ENCODE measurements around the gene SH2D4B. TPM values are rescaled to one million over a fixed set of nuclear protein-coding genes. Genes with fewer than 3 reads are reported as not detected.

SH2D4B gene
- total RNA-seq, 3 donors from 2014 or later, result 0.15 to 0.16 TPM; not detected in 1

DNA sequence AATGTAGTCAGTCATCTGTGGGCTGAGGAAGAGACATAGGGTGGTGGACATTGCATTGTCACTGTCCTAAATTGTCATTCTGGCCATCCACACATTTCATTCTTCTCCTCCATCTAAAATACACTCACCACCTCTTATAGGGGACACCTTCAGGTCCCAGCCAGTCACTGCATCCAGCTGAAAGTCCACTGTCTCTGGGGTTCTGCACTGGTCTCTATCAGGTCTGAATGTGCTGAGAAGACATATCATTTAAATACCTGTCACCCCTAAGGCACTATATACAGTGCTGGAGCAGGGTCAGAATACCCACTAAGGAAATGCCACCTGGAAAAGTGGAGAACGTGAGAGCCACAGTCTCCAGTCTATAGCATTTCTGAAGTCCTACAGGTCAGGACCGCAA is 29.6 kb downstream of the SH2D4B start:
- no peak overlapping the region for H3K27ac ChIP-seq
- intact Hi-C loops (cut with DNase I; ENCODE audit: low total_unique reads), result no loop called here
- DNase-seq (ENCODE audit: low spot score in 2 of 2), result no peak
- TF ChIP-seq POLR2A (IDR thresholded peaks at IDR 0.05) (no peak), POLR2AphosphoS5 (IDR thresholded peaks at IDR 0.05) (no peak)
- TF ChIP-seq, protein P1, sequence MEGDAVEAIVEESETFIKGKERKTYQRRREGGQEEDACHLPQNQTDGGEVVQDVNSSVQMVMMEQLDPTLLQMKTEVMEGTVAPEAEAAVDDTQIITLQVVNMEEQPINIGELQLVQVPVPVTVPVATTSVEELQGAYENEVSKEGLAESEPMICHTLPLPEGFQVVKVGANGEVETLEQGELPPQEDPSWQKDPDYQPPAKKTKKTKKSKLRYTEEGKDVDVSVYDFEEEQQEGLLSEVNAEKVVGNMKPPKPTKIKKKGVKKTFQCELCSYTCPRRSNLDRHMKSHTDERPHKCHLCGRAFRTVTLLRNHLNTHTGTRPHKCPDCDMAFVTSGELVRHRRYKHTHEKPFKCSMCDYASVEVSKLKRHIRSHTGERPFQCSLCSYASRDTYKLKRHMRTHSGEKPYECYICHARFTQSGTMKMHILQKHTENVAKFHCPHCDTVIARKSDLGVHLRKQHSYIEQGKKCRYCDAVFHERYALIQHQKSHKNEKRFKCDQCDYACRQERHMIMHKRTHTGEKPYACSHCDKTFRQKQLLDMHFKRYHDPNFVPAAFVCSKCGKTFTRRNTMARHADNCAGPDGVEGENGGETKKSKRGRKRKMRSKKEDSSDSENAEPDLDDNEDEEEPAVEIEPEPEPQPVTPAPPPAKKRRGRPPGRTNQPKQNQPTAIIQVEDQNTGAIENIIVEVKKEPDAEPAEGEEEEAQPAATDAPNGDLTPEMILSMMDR (IDR thresholded peaks at IDR 0.05), result no peak
- H3K4me1 ChIP-seq, result no peaks in the 10 kb centered on the region
- H3K36me3 ChIP-seq, result no peaks in the 10 kb centered on the region
- no peaks in the 10 kb centered on the region for H3K9me3 ChIP-seq
- H3K4me3 ChIP-seq, result no peak overlapping the region
- H3K27me3 ChIP-seq, result no peaks in the 10 kb centered on the region

DNA sequence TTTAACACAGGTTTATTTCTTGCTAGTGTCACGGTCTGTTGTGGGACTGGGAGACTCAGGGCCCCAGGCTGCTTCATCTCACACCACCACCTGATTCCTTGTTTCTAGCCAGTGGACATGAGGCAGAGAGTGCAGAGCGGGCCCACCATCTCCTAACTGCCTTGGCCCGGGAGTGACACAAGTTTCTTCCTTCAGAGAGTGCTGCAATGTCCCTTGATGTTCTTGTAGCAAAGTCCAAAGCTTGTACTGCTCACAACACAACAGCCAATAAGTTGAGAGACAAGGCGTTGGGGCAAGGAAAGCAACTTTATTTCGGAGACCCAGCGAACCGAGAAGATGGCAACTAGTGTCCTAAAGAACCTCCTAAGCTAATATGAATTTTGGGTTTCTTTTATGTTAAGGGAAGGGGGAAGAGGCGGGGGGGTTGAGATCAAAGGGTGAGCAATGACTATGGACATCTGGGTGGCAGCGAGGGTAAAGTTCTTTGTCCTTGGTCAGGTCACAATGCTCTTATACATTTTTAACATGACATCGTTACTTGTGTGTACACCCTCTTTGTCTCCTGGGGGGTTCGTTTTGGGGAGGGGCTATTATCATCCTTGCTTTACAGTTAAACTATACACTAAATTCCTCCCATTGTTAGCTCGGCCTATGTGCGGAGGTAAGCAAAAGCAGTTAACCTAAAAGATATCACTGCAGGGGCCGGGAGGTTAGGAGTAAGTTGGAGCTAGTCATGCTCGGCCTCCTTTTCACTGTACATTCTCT is 31.6 kb downstream of the SH2D4B start:
- Histone ChIP-seq H3K27ac (no peak overlapping the region), H3K36me3 (no peaks in the 10 kb centered on the region), H3K4me3 (no peak overlapping the region), H3K4me1 (no peaks in the 10 kb centered on the region), H3K9me3 (no peaks in the 10 kb centered on the region), H3K27me3 (no peaks in the 10 kb centered on the region)
- TF ChIP-seq POLR2A (IDR thresholded peaks at IDR 0.05), result no peak
- TF ChIP-seq, protein P1 (IDR thresholded peaks at IDR 0.05), result no peak
- no peak for TF ChIP-seq POLR2AphosphoS5 (IDR thresholded peaks at IDR 0.05)
- no peak for DNase-seq (ENCODE audit: low spot score in 2 of 2)
- intact Hi-C loops (cut with DNase I; ENCODE audit: low total_unique reads), result no loop called here

DNA sequence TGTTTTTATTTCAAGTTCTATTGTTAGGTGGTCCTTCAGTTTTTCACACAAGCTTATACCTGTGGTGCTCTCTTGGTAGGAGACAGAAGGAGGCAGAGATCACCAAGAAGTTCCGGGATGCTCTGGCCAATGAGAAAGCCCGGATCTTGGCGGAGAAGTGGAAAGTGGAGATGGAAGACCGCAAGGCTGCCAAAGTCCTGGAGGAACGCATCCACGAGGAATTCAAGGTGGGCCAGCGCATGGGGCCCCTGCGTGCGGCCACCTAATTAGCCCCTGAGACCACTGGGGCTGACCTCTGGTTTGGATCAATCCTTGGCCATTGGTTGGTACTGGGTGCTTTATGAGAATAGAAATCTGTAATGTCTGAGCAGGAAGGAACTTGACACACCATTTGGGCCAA is 33.6 kb downstream of the SH2D4B start:
- intact Hi-C loops (cut with DNase I; ENCODE audit: low total_unique reads), result no loop called here
- H3K9me3 ChIP-seq, result no peaks in the 10 kb centered on the region
- TF ChIP-seq POLR2AphosphoS5 (IDR thresholded peaks at IDR 0.05), result no peak
- TF ChIP-seq POLR2A (IDR thresholded peaks at IDR 0.05), result no peak
- H3K4me3 ChIP-seq, result no peak overlapping the region
- DNase-seq (ENCODE audit: low spot score in 2 of 2), result no peak
- no peaks in the 10 kb centered on the region for H3K36me3 ChIP-seq
- H3K27ac ChIP-seq, result no peak overlapping the region
- no peaks in the 10 kb centered on the region for H3K4me1 ChIP-seq
- no peaks in the 10 kb centered on the region for H3K27me3 ChIP-seq

DNA sequence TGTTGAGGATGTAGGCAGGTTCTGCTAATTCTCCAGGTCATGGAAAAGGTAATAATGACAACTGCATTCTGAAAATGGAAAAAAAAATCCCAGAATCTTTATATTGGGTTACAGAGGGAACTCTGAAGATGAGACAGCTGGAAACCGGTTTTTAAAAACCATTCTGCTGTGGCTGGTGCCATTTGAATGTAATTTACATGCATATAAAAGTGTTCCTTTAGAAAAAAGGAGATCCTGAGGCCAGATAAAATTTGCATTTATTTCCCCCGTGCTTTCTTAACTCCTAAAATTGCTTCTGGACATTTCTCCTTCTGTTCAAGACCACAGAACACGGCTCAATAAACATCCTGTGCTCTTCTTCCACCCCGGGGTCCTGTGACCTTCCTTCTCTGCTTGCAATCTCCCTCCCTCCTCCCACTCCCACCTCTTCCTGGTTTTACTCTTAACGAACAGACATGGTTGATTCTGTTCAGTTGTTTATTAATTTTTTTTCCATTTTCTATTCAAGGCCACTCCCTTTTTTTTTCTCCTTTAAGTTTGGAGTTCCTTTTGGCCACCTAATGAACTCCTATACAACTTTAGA is 41.6 kb downstream of the SH2D4B start:
- H3K4me3 ChIP-seq, result no peak overlapping the region
- DNase-seq (ENCODE audit: low spot score in 2 of 2), result no peak
- H3K4me1 ChIP-seq, result no peaks in the 10 kb centered on the region
- H3K27ac ChIP-seq, result no peak overlapping the region
- H3K27me3 ChIP-seq, result no peaks in the 10 kb centered on the region
- intact Hi-C loops (cut with DNase I; ENCODE audit: low total_unique reads), result no loop called here
- no peaks in the 10 kb centered on the region for H3K36me3 ChIP-seq
- no peaks in the 10 kb centered on the region for H3K9me3 ChIP-seq
- TF ChIP-seq POLR2A (IDR thresholded peaks at IDR 0.05) (no peak), POLR2AphosphoS5 (IDR thresholded peaks at IDR 0.05) (no peak)
- TF ChIP-seq, protein P1 (IDR thresholded peaks at IDR 0.05), result no peak

DNA sequence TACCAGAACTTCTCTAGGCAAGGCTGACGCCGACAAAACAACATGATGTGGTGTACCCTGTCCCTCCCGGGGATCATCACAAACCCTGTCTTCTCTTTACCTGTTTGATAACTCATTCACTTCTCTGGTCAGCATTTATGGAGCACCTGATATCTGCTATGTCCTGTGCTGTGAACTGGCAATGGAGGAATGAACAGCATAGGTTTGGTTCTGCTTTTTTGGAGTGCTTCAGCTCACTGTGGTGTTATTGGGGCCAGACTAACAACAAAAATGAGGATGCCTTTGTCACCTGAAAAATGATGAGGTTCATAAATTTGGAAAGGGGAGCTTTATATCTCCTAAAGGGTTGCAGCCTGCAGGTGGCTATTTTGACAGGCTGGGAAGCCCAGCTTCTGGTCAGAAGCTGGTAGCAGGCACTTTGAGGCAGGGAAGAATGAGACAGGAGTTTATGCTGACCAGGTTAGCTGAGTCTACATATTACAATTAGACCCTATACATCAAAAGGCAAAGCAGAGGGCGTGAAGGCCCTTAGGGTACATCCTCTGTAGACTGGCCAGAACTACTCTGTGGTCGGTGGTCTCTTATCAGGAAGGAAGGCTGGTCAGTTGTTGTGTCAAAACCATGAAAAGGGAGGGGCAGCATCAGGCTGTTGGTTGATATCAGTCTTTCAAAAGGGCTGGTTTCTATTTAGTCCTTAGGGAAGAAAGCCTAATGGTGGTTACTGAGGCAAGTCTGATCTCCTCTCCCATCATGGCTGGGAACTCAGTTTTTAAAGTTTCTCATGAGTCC is 42.3 kb downstream of the SH2D4B start:
- intact Hi-C loops (cut with DNase I; ENCODE audit: low total_unique reads), result no loop called here

More for the DNA sequence above, 42.3 kb downstream of the SH2D4B start:
- Histone ChIP-seq H3K9me3 (no peaks in the 10 kb centered on the region), H3K4me1 (no peaks in the 10 kb centered on the region), H3K36me3 (no peaks in the 10 kb centered on the region), H3K27me3 (no peaks in the 10 kb centered on the region), H3K27ac (no peak overlapping the region), H3K4me3 (no peak overlapping the region)
- TF ChIP-seq, protein P1 (IDR thresholded peaks at IDR 0.05), result no peak
- TF ChIP-seq POLR2AphosphoS5 (IDR thresholded peaks at IDR 0.05) (no peak), POLR2A (IDR thresholded peaks at IDR 0.05) (no peak)
- DNase-seq (ENCODE audit: low spot score in 2 of 2), result no peak

All from breast epithelium (tissue), 4 donors.